Activated CD4-positive, alpha-beta T cell treated with anti-CD3 and anti-CD28 coated beads for 1 hour (primary cell): ENCODE data around the gene PCSK6.

ENCODE experiments used
- DNase-seq: peaks from one replicate; pipeline ENCODE4 v3.0.0-alpha.2; 2020

Gene PCSK6

GRCh38 chr15:101266787-101267186 is 222.7 kb downstream of the PCSK6 start:
- no peak for DNase-seq

- DNase-seq, result no peak
These were observed 223.5 kb downstream of the PCSK6 start for GRCh38 chr15:101266034-101266433.

GRCh38 chr15:101264911-101265641 is 224.4 kb downstream of the PCSK6 start:
- no peak for DNase-seq

GRCh38 chr15:101264011-101264410 is 225.5 kb downstream of the PCSK6 start:
- no peak for DNase-seq

GRCh38 chr15:101262551-101262950 is 227.0 kb downstream of the PCSK6 start:
- no peak for DNase-seq

GRCh38 chr15:101258238-101259144 is 231.0 kb downstream of the PCSK6 start:
- no peak for DNase-seq

GRCh38 chr15:101256757-101257156 is 232.8 kb downstream of the PCSK6 start:
- no peak for DNase-seq

GRCh38 chr15:101255615-101256241 is 233.8 kb downstream of the PCSK6 start:
- no peak for DNase-seq

- DNase-seq, result no peak
These were observed 234.5 kb downstream of the PCSK6 start for GRCh38 chr15:101255051-101255395.

GRCh38 chr15:101254157-101255050 is 235.1 kb downstream of the PCSK6 start:
- DNase-seq, result no peak
